Measurements from ENCODE around the gene CCDC90B.

CCDC90B gene

GRCh38 chr11:83241291-83241946 lies 44.7 kb downstream of the CCDC90B start:
- DNase-seq (ENCODE audit: low read depth, low spot score), result no peak

GRCh38 chr11:83238111-83238510 lies 48.1 kb downstream of the CCDC90B start:
- DNase-seq (ENCODE audit: low read depth, low spot score), result no peak

GRCh38 chr11:83235825-83236224 lies 50.3 kb downstream of the CCDC90B start:
- no peak for DNase-seq (ENCODE audit: low read depth, low spot score)

GRCh38 chr11:83223457-83223856 lies 62.7 kb downstream of the CCDC90B start:
- no peak for DNase-seq (ENCODE audit: low read depth, low spot score)

GRCh38 chr11:83222499-83222898 lies 63.7 kb downstream of the CCDC90B start:
- DNase-seq (ENCODE audit: low read depth, low spot score), result no peak

GRCh38 chr11:83221694-83222093 lies 64.5 kb downstream of the CCDC90B start:
- no peak for DNase-seq (ENCODE audit: low read depth, low spot score)

- no peak for DNase-seq (ENCODE audit: low read depth, low spot score)
These were observed 65.9 kb downstream of the CCDC90B start for GRCh38 chr11:83220260-83220659.

GRCh38 chr11:83219095-83219494 lies 67.1 kb downstream of the CCDC90B start:
- DNase-seq (ENCODE audit: low read depth, low spot score), result no peak
